ENCODE measurements around the gene MCAM. TPM values are rescaled to one million over a fixed set of nuclear protein-coding genes. Genes with fewer than 3 reads are reported as not detected.

The MCAM gene
- total RNA-seq, 2 donors from 2014 or later, result 356 to 509 TPM

DNA sequence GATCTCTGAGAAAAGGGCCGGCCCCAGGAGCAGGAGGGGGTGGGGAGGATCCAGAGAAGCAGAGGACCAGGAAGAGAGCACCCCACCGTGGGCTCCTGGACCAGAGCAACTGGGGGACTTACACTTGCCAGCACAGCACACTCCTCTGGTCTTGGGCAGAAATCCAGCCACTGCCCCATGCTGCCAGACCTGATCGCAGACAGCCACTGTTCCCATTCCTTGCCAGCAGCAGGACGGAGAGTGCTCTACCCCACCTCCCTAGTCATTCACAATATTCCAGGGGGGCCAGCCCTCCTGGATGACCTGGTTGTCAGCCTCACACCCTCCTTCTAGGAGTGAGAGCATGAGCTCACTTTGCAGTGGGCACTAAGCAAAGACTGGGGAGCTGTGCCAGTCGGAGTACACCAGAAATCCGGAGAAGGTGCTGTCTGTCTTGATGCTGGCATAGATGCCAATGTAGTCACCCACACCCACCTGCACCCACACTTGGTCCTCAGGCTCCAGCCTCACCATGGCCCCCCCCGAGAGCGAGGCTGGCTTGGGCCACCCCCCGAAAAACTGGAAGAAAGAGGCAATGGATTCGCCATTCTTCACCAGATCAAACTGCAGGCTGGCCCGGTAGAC lies 22.1 kb upstream of the MCAM start:
- Histone ChIP-seq H3K9me3 (no peaks in the 10 kb centered on the region), H3K27me3 (no peaks in the 10 kb centered on the region), H3K36me3 (no peaks in the 10 kb centered on the region), H3K27ac (peak overlapping the region; percentile 97 to 98), H3K4me3 (peak overlapping the region; percentile 76 to 82), H3K4me1 (peaks cover 0 to 69% of the 10 kb centered on the region in 2 donors)
- DNase-seq (ENCODE audit: low spot score), result no peak
- TF ChIP-seq, protein P1, sequence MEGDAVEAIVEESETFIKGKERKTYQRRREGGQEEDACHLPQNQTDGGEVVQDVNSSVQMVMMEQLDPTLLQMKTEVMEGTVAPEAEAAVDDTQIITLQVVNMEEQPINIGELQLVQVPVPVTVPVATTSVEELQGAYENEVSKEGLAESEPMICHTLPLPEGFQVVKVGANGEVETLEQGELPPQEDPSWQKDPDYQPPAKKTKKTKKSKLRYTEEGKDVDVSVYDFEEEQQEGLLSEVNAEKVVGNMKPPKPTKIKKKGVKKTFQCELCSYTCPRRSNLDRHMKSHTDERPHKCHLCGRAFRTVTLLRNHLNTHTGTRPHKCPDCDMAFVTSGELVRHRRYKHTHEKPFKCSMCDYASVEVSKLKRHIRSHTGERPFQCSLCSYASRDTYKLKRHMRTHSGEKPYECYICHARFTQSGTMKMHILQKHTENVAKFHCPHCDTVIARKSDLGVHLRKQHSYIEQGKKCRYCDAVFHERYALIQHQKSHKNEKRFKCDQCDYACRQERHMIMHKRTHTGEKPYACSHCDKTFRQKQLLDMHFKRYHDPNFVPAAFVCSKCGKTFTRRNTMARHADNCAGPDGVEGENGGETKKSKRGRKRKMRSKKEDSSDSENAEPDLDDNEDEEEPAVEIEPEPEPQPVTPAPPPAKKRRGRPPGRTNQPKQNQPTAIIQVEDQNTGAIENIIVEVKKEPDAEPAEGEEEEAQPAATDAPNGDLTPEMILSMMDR (IDR thresholded peaks at IDR 0.05), result no peak

DNA sequence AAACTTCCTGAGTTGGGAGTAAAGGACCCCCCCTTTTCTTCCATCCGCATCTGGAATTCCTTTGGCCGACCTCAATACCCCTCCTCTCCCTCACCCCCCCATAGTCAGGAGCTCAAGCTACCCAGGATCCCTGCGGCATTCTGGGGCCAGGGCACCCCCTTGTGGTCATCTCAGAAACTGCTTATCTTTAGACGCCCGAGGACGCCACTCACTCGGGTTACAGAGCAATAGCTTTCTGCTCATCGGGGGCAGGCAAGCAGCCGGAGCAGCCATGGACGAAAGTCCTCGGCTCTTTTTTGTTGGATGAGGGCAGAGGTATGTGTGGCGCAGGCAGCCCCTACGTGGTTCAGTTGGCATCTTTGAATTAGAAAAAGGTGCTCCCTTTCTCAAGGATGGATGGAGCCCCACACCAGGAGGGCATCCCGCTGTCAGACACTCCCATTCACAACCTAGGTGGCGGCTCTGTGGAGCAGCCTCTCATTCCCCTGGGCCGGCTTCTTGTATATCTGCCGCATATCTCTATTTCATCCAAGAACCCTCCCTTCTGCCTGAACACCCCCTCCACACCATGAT lies 21.5 kb upstream of the MCAM start:
- H3K9me3 ChIP-seq, result no peaks in the 10 kb centered on the region
- DNase-seq (ENCODE audit: low spot score), result no peak
- peak overlapping the region in 1 of 2 donors; percentile 82 for H3K4me3 ChIP-seq
- peak overlapping the region; percentile 97 to 98 for H3K27ac ChIP-seq
- TF ChIP-seq, protein P1 (IDR thresholded peaks at IDR 0.05), result peak; percentile 82 to 89
- peaks cover 0 to 69% of the 10 kb centered on the region in 2 donors for H3K4me1 ChIP-seq
- no peaks in the 10 kb centered on the region for H3K27me3 ChIP-seq
- H3K36me3 ChIP-seq, result no peaks in the 10 kb centered on the region

DNA sequence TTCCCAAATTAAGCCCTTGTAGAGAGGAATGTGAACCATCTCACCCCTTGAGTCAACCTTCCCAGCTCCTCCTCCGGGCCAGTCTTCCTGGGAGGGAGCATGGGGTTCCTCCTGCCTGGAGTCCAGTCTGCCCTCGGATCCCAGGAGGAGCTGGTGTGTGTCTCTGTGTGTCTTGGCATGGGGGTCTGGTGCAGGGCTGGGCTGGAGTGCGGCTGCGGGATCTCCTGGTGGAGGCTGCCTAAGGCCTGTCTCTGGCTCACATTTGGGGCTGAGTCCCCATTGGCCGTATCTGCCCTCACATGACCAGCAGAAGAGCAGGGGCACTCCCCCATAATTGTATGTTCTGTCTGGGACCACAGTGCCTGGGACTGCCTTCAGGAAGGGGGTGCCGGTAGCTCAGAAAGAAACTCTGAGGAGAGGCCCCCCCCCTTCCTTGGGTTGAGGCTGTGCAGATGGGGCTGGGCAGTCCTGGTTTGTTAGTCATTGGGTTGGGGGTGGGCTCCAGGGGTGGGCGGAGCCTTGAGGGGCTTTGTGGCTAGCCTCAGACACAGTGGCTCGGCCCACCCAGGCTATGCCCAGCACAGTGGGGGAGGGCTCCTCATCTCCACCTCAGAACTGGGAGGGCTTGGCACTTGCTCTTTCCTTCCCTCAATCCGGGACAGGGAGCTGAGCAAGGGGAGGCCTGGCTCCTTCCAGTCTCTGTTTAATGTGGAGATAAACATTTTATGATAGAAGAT lies 20.8 kb upstream of the MCAM start:
- Histone ChIP-seq H3K4me1 (peaks cover 0 to 69% of the 10 kb centered on the region in 2 donors), H3K4me3 (no peak overlapping the region), H3K27me3 (no peaks in the 10 kb centered on the region), H3K27ac (peak overlapping the region; percentile 97 to 98), H3K36me3 (no peaks in the 10 kb centered on the region), H3K9me3 (no peaks in the 10 kb centered on the region)
- TF ChIP-seq, protein P1 (IDR thresholded peaks at IDR 0.05), result no peak
- DNase-seq (ENCODE audit: low spot score), result no peak

DNA sequence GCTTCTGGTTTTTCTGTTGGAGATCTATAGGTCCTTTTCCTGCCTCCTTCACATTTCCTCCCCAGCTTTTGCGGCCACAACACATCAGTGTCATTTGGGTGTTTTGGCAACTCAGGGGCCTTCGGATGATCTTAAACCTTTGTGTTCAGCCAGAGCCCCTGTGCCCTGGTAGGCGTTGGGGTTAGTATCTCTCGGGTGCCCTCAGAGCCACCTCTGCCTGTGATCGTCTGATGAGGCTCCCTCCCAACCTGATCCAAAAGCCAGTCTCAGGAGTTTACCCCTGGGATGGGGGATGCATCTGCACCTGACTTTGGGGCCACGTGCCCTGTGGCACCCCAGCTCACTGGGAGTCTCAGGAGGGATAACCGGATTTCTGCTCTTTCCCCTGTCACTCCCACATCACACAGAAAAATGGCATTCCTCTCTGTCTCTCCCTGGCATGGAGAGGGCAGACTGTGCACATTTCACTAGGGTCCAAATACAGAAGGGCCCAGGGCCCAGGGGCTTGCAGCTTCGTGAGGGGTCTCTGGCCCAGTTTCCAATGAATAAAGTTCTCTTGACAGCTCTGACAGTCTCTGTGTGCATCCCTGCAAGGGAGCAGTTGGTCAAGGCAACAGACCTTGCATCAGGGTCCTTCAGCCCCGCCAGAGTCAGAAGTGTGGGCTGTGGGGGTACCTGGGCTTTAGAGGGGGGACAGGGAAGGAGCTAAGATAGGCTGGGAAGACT lies 20.0 kb upstream of the MCAM start:
- H3K27ac ChIP-seq, result no peak overlapping the region
- H3K4me1 ChIP-seq, result peaks cover 0 to 69% of the 10 kb centered on the region in 2 donors

More for the DNA sequence above, 20.0 kb upstream of the MCAM start:
- H3K9me3 ChIP-seq, result no peaks in the 10 kb centered on the region
- TF ChIP-seq, protein P1 (IDR thresholded peaks at IDR 0.05), result no peak
- no peak overlapping the region for H3K4me3 ChIP-seq
- H3K36me3 ChIP-seq, result no peaks in the 10 kb centered on the region
- H3K27me3 ChIP-seq, result no peaks in the 10 kb centered on the region
- DNase-seq (ENCODE audit: low spot score), result no peak

Measured in right atrium auricular region (tissue), 2 donors.